Nephron progenitor cell (in vitro differentiated cells): ENCODE data around the gene HHIPL1.
A peak's percentile ranks its signal among the peaks of the same experiment; 100 is the strongest.

Experiments
- DNase-seq: peaks from one replicate; pipeline ENCODE4 v3.0.0; 2021
- H3K27ac Mint-ChIP-seq: 2 replicates; pipeline ENCODE4 v1.8.0; 2021; ENCODE audit warnings: mild to moderate bottlenecking, moderate library complexity, mixed read lengths
- H3K27me3 Mint-ChIP-seq: 2 replicates; pipeline ENCODE4 v1.8.0; 2021; ENCODE audit warnings: mild to moderate bottlenecking, low read depth, mixed read lengths; ENCODE audit not compliant: poor library complexity
- H3K36me3 Mint-ChIP-seq: 2 replicates; pipeline ENCODE4 v1.8.0; 2021; ENCODE audit warnings: low read depth, mixed read lengths
- H3K4me1 Mint-ChIP-seq: 2 replicates; pipeline ENCODE4 v1.8.0; 2021; ENCODE audit warnings: mixed read lengths
- H3K4me3 Mint-ChIP-seq: 2 replicates; pipeline ENCODE4 v1.8.0; 2021; ENCODE audit warnings: mild to moderate bottlenecking, moderate library complexity, mixed read lengths
- H3K9me3 Mint-ChIP-seq: 2 replicates; pipeline ENCODE4 v1.8.0; 2021; ENCODE audit warnings: mild to moderate bottlenecking, moderate library complexity, mixed read lengths
- TF ChIP-seq, protein P1 (sequence below): fragments of 200-600 bp; sonication (generic); IDR thresholded peaks from 2 replicates; pipeline ENCODE4 v1.5.0; 2021; ENCODE audit warnings: antibody characterized with exemption

Gene HHIPL1

DNA sequence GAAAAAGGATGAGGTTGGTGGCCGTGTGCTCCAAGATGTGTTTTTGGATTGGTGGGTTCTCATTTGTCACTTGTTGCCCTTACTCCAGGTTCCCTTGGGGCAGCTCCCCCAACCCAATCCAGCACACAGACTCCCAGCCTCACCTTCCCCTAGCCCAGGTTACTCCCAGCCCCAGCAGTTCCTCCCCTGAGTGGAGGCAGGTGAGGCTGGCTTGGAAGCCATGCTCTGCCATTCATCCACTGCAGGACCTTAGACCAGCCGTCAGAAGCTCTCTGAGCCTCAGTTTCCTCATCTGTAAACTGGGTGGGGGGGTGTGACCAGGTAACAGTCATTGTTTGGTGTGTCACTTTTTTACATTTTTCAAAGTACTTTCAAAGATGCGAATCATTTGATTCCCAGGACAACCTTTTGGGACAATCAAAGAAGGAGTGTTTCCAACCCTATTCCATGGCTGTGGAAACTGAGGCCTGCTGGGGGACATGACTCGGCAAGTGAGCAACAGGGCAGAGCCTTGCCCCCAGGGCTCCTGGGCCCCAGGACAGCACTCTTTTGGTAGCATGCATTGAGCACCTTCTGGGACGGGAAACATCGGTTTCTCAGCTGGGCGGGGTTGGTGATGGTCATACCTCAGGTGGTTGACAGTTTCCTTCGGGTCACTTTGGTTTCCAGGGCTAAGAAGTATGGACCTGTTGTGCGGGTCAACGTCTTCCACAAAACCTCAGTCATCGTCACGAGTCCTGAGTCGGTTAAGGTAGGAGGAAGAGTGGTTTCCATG is 46.4 kb downstream of the HHIPL1 start:
- H3K36me3 Mint-ChIP-seq = no peaks in the 10 kb centered on the region
- TF ChIP-seq, protein P1, sequence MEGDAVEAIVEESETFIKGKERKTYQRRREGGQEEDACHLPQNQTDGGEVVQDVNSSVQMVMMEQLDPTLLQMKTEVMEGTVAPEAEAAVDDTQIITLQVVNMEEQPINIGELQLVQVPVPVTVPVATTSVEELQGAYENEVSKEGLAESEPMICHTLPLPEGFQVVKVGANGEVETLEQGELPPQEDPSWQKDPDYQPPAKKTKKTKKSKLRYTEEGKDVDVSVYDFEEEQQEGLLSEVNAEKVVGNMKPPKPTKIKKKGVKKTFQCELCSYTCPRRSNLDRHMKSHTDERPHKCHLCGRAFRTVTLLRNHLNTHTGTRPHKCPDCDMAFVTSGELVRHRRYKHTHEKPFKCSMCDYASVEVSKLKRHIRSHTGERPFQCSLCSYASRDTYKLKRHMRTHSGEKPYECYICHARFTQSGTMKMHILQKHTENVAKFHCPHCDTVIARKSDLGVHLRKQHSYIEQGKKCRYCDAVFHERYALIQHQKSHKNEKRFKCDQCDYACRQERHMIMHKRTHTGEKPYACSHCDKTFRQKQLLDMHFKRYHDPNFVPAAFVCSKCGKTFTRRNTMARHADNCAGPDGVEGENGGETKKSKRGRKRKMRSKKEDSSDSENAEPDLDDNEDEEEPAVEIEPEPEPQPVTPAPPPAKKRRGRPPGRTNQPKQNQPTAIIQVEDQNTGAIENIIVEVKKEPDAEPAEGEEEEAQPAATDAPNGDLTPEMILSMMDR = no peak
- H3K27me3 Mint-ChIP-seq = peaks cover 74% of the 10 kb centered on the region
- DNase-seq = no peak
- peak overlapping the region; percentile 17 for H3K27ac Mint-ChIP-seq
- H3K4me3 Mint-ChIP-seq = no peak overlapping the region
- peaks cover 4% of the 10 kb centered on the region for H3K9me3 Mint-ChIP-seq
- peaks cover 11% of the 10 kb centered on the region for H3K4me1 Mint-ChIP-seq

DNA sequence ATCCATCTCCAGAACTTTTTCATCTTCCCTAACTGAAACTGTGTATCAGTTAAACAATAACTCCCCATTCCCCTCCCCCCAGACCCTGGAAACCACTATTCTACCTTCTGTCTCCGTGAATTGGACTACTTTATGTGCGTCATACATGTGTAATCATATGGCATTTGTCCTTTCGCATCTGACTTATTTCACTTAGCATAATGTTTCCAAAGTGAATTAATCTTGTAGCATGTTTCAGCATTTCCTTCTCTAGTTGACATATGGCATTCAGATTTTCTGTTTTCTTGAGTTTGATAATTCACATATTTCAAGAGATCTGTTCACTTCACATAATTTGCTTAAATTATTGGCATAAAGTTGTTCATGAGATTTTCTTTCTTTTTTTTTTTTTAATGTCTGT is 49.0 kb downstream of the HHIPL1 start:
- peaks cover 7% of the 10 kb centered on the region for H3K4me1 Mint-ChIP-seq
- TF ChIP-seq, protein P1 = no peak
- H3K9me3 Mint-ChIP-seq = peaks cover 4% of the 10 kb centered on the region
- H3K4me3 Mint-ChIP-seq = no peak overlapping the region
- H3K27me3 Mint-ChIP-seq = peaks cover 57% of the 10 kb centered on the region
- no peak for DNase-seq
- H3K27ac Mint-ChIP-seq = no peak overlapping the region
- H3K36me3 Mint-ChIP-seq = no peaks in the 10 kb centered on the region

DNA sequence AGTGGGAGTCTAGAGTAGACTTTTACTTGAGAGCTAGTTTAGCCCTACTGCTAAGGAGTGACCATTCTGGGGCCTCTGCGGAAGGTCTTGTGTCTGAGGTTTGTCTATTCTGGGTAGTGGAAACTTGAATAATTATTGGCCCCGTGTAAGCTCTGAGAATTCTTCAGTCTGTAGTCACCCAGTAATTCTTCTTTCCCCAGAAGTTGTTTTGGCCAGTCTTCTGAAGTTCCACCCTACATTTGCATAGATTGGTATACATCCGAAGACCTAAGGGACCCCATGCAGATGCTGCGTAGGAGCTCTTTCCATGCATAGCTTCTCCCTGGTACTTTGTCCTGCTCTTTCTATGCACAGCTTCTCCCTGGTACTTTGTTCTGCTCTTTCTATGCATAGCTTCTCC is 52.0 kb downstream of the HHIPL1 start:
- DNase-seq = no peak
- TF ChIP-seq, protein P1 = no peak
- H3K27me3 Mint-ChIP-seq = peaks cover 30% of the 10 kb centered on the region
- H3K4me1 Mint-ChIP-seq = no peaks in the 10 kb centered on the region
- peaks cover under 1% of the 10 kb centered on the region for H3K36me3 Mint-ChIP-seq
- H3K4me3 Mint-ChIP-seq = no peak overlapping the region
- peaks cover 5% of the 10 kb centered on the region for H3K9me3 Mint-ChIP-seq
- no peak overlapping the region for H3K27ac Mint-ChIP-seq

DNA sequence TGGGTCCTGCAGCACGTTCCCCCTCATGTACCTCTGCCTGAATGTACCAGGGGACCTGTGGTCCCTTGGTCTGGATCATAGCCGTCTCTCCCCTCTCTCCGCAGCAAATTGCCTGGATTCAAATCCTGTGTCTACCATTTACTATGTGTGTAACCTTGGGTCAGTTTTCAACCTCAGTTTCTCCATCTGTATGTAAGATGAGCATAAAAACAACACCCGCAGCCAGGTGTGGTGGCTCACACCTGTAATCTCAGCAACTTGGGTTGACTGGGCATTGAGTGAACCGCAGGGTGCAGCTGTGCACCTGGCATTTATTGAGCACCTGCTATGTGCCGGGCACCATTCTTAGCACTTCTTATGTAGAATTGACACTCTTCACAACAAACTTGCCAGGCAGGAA is 53.3 kb downstream of the HHIPL1 start:
- Mint-ChIP-seq H3K4me3 (no peak overlapping the region), H3K4me1 (no peaks in the 10 kb centered on the region), H3K27me3 (peaks cover 26% of the 10 kb centered on the region), H3K36me3 (peaks cover 7% of the 10 kb centered on the region), H3K9me3 (peaks cover 16% of the 10 kb centered on the region), H3K27ac (no peak overlapping the region)
- DNase-seq = no peak
- TF ChIP-seq, protein P1 = no peak

DNA sequence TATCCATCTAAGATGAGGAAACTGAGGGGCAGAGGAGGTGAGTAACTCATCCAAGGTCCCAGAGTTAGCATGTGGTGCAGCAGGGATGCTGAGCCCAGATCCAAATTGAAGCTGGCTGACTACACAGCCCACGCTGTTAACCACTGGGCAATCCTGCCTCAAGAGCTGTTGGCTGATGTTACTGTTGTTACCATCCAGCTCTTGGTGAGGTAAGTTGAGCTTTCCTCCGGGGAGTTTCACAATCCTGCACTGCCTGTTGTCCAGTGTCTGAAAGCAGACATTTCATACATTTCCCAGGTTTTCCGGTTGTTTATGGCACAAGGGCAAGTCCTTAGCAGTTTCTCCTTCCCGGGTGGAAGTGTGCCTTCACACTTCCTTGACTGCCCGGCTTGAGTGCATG is 53.7 kb downstream of the HHIPL1 start:
- TF ChIP-seq, protein P1 = no peak
- Mint-ChIP-seq H3K27ac (no peak overlapping the region), H3K27me3 (peaks cover 30% of the 10 kb centered on the region), H3K4me1 (no peaks in the 10 kb centered on the region), H3K4me3 (no peak overlapping the region), H3K9me3 (peaks cover 20% of the 10 kb centered on the region), H3K36me3 (peaks cover 11% of the 10 kb centered on the region)
- no peak for DNase-seq
